Measurements from ENCODE around the gene DRD3.

DRD3 gene

DNA sequence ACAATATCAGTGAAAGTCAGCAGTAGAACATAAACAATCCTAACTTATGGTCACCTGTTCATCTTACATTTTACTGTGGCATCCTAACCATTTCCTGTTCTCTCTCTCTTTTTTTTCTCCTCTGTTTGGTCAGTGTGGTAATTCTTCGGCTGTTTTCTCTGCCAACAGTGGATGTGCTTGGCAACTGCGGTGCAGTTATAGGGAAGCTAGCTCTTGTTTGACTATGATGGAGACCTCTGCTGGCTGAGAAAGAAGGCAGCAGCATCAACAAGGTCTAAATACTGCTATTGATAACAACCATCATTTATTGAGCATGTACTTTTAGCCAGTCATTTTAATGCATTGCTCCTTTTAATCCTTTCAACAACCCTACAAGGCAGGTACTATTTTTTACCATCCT lies 723 bp upstream of the DRD3 start:
- DNase-seq (ENCODE audit: low spot score) = peak; percentile 8

DNA sequence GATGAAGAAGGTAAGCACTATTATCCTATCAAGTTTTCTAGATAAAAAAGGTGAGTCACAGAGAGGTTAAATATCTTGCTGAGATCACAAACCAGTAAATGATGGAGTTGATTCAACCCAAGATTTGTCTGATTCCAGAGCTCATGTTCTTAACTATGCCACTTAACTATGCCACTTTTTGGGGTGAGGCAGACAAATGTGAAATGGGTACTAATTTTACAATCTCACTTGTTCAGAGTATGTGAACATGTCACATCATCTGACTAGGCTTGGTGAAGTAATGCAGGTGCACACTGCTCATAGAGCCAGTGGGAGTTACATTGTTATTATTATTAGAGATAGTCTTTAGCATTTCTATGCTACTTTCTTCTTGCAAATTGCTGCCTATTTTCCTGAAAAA lies 2.0 kb downstream of the DRD3 start:
- DNase-seq (ENCODE audit: low spot score) = no peak

DNA sequence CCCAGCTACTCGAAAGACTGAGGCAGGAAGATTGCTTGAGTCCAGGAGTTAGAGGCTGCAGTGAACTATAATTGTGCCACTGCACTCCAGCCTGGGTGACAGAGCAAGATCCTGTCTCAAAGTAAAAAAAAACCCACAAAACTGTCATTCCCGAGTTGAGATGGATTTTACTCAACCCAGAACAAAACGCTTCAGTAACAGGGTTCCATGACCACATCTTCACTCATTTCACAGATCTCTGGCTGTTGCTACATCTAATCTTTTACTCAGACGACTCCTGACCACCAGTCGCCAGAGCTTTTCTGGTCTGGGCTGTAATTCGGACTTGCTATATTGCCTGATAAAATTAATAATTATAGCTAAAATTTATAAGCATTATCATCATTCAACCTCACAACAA lies 2.4 kb downstream of the DRD3 start:
- no peak for DNase-seq (ENCODE audit: low spot score)

DNA sequence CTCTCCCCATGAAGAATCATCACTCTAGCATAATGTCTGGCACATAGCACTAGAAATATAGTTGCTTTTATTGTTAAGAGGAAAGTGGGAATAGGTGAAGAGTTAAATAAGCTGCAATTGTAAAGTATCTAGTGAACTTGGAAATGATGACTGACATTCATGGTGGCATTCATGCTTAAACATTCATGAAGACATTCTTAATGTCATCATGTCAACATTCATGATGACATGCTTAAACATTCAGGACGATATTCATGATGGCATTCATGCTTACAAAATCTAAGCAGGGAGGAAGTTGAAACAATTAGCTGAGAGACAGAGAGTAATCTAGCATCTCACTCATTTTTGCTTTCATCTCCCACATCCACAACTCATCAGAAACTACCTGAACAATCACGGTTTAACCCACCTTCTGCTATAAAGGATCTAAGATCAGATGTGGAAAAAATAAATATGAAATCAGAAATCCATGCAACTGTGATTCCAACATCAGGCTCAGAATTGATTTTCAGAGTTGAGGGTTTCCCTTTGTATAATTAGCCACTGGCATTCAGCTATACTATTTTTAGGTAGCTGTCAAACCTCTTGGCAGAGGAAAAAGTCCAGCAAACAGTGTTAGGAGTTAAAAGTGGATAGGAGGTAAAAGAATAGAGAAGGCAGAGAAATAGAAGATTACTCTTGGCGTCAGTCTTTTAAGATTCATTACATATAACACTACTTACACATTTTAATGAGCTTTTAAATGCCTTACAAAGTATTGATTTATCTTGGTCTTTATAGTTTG lies 3.5 kb downstream of the DRD3 start:
- no peak for DNase-seq (ENCODE audit: low spot score)

DNA sequence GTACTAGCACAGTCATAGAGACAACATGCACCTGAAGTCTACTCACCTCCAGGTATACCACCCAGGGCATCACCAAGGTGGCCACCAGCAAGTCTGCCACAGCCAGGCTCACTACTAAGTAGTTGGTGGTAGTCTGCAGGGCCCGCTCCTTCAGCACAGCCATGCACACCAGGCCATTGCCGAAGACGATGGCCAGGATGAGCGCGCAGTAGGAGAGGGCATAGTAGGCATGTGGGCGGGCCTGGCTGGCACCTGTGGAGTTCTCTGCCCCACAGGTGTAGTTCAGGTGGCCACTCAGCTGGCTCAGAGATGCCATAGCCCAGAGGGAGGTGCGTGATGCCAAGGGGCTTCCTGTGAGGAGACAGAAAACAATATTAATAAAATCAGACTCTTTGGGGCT lies 7.2 kb downstream of the DRD3 start:
- DNase-seq (ENCODE audit: low spot score) = no peak

DNA sequence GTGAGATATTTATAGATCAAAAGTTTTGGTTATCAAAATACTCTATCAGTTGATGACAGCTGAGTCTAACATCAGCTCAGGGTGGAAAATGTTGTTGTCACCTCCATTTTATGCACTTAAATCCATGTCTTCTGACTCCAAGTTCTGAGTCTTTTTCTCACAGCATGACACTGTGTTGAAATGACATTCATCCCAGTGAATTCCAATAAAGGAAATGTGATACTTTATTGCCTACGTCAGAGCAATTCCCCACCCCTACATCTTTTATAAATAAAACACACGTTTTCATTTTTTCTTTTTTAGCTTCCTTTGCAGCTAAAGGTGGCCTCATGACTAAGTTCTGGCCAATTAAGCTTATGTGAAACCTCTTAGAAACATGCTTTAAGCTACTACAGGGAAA lies 10.7 kb downstream of the DRD3 start:
- no peak for DNase-seq (ENCODE audit: low spot score)

DNA sequence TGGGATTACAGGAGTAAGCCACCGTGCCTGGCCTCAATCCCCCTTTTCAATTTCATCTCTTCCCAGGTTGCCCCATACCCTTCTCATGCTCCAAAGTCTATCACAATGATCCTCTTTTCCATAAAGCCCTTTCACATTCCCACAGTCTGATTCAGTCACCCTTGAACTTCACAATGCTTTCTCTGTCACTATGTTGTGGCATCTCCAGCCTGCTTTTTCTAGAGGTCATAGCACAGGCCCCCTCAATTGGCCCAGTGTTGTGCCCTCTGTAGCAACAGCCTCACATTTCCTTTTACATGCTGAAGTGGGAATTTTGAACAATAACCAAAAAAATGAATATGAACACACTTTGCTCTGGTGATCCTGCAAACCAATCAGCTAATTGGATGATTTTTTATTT lies 21.5 kb downstream of the DRD3 start:
- peak; percentile 30 for DNase-seq (ENCODE audit: low spot score)

DNA sequence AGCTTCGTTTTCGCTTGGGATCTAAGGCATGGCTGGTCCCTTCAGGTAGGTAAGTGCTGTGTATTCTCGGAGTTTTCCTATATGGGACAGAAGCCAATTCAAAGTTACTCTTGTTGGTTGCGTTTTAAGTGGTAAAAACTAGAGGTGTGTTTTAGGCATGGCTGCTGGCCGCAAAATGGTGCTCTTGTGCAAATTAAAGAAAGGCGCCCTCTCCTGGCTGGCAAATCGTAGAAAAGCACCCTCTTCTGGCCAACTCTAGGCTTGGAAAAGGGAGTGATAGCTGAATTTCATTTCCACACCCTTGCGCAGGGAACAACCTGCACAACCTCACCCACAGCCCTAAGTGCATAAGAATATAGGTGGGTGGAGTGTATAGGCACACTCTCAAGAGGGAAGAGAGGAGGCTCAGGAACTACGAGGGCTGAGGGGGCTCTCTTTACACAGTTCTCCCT lies 23.5 kb downstream of the DRD3 start:
- no peak for DNase-seq (ENCODE audit: low spot score)

DNA sequence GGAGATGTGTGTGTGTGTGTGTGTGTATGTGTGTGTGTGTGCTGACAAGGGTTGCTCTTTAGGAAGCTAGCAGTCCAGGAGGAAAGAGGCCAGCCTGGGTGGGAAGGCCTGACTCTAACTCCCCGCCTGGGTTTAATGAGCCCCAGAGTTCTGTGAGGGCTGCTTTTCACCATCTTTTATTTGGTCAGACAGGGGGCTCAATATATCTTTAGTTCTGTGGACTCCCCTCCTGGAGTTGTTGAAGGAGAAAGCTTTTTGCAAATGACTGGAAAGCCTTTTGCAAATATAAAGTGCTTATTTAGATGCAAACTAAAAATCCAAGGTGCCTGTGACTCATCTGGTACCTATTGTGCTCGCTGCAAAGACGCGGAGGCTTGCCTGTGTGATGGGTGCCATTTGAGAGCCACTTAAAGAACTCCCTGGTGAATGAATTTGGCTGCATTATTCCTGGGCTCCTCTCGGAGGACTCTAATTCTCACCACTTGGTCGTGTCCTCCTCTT lies 24.5 kb downstream of the DRD3 start:
- DNase-seq (ENCODE audit: low spot score) = no peak

DNA sequence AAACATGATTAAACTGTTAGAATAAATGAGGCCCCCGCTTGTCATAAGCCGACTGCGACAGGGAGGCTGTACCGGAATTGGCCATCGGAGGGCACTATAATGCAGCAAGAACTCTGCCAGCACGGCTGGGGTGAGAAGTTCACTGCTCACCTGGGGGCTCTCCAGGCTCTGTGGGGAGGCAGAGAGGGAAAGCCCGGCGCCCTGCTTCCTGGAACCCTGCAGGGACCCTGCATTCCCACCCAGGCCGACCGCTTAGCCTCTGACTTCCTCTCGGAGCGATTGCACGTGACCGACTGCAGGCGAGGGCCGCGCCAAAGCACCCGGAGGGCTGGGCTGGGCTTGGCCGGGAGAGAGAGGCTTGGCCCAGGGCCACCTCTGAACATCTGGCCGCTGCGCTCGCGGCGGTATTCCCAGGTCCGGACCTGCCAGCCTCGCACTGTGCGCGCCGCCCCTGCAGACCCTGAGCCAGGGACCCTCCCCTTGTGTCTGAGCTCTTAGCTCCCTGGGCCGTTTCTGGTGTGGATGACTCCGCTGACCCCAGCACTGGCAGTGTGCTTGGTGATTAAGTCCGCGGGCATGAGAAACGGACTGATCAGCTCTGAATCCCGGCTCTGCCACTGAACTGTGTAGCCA lies 26.2 kb downstream of the DRD3 start:
- peak; percentile 60 for DNase-seq (ENCODE audit: low spot score)

DNA sequence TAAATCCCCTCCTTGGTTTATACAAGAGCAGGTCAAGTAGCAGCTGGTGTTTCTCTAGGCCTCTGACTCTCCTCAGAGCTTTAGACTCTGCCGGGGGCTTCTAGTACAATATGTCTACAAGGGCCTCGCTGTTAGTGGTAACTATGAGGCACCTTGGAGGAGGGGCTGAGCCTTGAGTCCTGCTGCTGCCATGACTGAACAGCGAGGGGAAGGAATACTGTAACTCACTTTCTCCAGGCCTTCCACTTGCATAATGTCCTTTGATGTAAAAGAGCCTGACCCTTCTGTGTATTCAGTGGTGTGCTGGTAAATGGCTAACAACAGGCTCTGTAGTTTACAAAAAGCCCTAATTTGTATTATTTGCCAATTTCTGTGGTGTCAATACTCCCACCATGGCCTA lies 27.8 kb downstream of the DRD3 start:
- no peak for DNase-seq (ENCODE audit: low spot score)

DNA sequence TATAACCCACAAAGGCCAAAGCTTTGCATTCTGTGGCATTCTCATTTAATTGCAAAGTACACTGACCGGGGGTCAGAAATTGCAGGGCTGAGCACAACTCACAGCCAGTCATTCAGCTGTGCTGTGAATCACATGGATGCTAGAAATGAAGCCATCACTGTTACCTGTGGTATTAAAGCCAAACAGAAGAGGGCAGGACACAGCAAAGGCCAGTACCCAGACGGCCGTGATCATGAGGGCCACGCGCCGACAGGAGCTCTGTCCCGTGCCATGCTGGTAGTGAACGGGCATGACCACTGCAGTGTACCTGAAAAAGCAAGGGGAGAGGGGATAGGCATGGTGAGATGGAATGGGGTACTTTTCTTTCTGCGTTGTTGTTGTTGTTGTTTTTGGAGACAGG lies 31.6 kb downstream of the DRD3 start:
- DNase-seq (ENCODE audit: low spot score) = no peak

DNA sequence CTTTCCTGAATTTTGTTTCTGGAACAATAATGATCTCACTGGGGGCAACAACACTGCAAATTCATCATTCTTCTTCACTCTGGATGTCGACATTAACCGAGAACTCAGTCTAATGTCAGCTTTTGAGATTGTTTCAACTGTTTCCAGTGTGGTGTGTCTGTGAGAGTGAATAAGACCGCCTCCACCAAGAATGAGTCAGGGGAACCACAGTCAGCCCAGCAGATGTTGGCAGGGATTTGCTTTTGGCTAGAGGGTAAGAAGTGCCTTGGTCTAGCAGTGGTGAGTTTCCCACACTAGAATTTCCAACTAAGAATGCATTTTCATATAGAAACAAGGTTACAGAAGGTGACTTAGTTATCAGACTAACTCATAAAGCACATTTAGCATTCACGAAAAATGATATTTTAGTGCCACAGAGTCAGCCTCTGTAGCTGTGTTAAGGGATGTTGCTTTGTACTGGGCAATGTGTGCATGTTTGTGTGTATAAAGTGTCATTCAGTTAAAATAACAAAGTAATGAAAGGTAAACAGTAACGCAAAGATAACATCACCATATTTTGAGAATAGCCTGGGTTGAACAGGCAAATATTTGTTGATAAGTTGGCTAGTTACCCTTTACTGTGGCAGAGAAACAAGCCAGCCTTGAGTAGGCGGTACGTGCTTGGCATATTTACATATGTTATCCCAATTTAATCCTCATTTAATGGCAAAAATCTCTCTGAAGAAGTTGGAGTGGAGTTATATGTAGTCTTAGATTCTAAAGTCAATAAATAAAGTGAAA lies 33.8 kb downstream of the DRD3 start:
- peak; percentile 8 for DNase-seq (ENCODE audit: low spot score)

DNA sequence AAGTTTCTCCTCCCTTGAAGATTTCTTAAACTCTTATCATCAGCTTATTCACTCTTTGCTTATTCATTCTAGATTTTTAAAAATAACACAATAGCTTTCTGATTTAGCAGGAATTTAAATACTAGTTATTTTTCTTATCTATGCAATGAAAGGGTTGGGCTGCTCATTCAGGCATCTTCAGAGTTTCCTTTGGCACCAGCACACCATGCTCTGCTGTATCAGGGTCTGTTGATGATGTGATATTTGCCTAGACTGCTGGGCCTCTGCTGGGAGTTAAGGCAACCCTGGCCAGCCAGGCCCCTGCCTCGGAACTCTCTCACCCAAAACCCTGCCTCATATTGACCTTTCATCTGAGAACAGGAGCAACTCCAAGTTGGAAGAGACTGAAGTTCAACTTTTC lies 35.0 kb downstream of the DRD3 start:
- DNase-seq (ENCODE audit: low spot score) = no peak

DNA sequence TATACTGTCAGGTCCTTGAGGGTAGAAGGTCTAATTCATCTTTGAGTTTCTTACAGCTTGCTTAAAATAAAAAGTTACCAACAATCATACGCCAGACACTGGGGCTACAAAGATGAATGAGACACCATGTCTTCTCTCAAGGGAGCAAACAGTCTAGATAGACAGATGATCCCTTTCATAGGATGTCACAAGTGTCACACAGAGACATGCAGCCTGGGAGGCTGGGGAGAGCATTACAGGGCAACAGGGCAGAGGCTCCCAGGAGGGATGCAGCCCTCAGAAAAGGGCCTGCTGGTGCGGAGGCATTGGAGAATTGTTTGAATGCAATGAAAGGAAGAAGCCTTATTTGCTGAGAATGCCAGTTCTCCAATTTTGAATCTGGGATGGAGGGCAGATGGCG lies 39.0 kb downstream of the DRD3 start:
- DNase-seq (ENCODE audit: low spot score) = no peak

DNA sequence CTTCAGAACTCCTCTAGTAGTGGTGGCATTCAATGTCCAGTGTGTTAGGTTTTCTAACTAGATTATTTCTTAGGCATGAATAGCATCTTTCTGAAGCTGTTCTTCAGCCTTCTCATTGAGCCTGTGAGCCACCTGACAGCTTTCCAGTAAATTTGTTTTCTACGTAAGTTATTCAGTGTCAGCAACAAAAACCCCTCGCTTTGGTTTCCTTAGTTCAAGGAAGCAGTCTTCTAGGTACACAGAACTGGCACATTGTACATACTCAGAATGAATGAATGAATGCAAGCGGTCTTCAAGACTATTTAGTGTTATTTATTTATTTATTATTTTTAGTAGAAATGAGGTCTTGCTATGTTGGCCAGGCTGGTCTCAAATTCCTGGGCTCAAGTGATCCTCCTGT lies 44.9 kb downstream of the DRD3 start:
- DNase-seq (ENCODE audit: low spot score) = no peak

DNA sequence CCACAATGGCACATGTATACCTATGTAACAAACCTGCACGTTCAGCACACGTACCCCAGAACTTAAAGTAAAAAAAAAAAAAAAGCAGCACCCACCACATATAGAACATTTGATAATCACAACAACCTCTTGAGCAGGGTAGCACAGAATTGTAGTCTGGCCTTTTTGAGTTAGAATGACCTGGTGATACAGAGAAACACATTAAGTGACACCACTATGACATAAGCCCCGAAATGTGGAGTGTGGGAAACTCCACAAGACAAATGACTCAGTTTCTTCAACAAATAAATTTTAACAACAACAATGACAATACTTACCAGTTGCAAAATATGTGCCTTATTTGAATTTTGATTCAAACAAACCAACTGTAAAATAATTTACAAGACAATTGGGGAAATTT lies 46.4 kb downstream of the DRD3 start:
- no peak for DNase-seq (ENCODE audit: low spot score)

DNA sequence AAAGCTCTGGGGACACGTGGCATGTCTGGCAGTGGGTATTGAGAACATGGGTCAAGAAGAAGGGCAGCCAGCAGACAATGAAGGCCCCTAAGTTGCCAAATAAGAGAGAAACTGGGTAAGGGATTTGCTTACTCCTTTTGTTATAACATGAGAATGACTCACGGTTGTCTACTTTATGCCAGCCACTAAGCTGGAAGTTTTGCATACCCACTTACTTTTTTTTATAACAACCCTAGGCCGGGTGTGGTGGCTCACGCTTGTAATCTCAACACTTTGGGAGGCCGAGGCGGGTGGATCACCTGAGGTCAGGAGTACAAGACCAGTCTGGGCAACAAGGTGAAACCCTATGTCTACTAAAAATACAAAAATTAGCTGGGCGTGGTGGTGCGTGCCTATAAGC lies 50.0 kb downstream of the DRD3 start:
- DNase-seq (ENCODE audit: low spot score) = no peak

DNA sequence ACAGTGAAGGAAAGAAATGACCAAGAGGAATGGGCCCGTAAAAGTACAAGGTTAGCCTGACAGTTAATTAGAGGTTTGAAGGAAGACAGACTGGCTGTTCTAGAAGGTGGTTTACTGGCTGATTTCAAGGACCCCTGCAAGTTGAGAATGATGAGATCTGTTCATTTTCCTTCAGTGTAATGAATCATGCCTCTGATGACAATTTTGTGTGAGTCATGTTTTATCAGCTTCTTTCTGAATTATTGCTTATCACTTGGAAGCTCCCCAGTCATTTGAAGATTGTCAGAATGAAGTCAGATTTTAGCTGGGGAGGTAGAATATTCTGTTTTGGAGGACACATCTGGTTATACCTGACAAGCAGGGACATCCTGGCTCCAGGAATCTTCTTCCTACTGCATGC lies 50.6 kb downstream of the DRD3 start:
- DNase-seq (ENCODE audit: low spot score) = no peak

DNA sequence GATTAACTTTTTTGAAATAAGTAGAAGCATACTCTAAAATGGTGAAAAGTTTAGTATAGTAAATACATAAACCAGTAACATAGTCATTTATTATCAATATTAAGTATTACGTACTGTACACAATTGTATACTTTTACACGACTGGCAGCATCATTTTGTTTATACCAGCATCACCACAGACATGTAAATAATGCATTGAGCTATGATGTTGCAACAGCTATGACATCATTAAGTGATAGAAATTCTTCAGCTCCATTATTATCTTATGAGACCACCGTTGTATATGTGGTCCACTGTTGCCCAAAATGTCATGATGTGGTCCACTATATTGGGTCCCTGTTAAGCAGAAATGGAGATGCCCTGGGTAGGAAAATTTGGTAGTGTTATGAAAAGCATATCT lies 51.3 kb downstream of the DRD3 start:
- no peak for DNase-seq (ENCODE audit: low spot score)

DNA sequence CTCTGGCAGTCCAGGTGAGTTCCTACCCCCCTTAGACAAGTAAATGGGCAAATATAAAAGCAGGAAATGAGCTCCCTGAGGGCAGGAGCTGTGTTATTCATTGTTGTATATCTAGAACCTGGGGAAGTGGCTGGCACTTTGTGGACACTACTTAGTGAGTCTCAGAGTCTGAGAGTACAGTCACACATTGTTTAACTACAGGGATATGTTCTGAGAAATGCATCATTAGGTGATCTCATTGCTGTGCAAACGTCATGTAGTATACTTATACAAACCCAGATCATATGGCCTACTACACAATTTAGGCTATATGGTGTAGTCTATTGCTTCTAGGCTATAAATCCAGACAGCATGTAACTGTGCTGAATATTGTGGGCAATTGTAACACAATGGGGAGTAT lies 52.4 kb downstream of the DRD3 start:
- no peak for DNase-seq (ENCODE audit: low spot score)

DNA sequence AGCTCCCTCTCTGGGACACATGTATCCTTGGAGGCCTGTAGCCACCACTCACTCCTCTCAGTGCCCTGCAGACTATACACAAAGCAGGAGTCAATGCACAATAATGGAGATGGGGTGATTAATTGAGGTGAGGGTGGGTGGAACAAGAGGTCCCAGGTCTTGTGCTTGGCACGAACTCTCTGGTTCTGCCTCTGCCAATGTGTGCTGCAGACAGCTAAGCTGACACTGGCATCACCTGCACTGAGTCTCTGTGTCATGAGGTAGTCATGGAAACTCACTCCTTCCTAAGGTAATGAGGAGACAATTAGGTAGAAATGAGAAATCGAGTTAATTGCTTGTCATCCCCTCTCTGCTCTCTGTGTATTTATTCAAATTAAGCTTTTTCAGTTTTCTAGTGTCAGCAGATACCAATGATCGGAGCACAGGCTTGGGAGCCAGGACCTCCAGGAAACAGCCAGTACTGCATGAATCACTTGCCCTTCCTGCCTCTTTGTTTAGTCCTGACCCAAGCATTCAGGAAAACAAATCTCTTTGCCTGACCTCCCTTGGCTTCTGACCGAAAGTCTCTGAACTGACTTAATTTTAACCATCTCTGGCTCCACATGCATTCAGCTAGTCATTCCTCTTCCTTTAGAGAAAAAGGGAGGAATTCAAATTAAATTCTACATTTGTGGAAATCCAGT lies 56.7 kb downstream of the DRD3 start:
- peak; percentile 28 for DNase-seq (ENCODE audit: low spot score)
